HG03095 (cell line): ENCODE data around the gene DBN1.

Source experiments
- ATAC-seq: cut with Tn5 transposase; IDR thresholded peaks from one replicate; pipeline ENCODE4 v1.9.1; 2021; ENCODE audit warnings: moderate library complexity; ENCODE audit not compliant: unreplicated experiment

The DBN1 gene

DNA sequence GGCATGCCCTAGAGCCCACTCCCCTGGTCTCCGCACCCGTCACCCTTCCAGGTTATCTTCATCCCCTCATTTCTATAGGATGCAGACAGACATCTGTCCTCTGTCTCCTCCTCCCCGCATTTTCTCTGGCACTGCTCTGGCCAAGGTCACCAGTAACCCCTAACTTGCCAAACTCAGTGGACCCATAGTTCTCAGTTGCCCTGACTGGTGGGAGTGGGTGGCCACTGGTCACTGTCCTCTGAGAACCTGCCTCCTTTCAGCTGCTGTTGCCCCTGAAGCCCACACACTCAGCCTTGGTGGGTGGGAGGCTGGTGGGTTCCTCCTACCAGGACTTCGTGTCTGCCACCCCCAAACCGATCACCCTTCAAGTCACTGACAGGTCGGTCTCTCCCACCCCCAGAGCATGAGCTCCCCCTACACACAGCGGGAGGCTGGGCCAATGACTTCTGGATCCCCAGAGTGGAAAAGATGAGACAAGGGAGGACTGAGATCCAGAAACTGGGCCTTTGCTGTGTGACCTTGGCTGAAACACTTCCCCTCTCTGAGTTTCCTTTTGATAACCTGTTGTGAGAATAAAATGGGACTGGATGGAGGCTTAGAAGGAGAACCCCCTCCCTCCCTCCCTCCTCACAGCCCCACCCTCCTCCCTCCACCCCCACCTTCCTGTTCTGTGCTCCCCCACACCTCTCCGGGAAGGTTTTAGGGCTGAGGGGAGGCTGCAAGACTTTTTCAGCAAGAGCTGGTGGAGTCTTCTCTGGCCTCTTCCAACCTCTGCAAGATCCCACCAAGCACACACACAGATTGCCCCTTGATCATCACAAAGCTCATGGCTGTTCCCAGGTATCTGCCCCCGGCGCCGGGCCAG, 2.4 kb upstream of the DBN1 start:
- no peak for ATAC-seq

DNA sequence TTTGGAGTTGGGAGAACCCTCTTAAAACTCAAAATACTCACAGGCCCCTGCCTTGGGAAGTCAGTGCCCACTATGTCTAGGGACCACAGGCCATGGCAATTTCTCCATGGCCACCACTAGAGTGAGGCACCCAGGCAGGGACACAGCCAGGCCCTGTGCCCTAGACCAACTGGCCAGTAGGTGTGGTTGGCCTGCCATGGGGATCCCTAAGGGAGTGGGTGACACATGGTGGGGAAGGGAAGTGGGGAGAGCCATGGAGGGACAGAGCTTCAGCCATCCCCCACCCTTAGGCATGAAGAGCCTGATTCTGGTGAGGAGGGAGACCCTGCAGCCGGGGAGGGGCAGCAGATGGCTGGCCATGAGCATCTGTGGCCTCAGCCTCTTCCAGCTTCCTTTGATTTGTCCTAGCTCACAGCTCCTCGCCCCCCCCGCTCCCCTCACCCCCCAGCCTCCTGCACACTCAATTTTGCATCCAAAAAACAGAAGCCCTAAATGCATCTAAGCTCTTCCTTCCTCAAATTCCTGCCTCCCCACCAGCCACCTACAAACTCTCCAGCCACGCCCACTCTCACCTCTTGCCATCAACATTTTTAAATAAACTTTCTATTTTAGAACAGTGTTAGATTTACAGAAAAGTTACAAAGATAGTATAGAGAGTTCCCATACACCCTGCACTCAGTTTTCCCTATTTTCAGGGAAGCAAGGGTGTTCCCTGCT, 1.6 kb upstream of the DBN1 start:
- no peak for ATAC-seq

DNA sequence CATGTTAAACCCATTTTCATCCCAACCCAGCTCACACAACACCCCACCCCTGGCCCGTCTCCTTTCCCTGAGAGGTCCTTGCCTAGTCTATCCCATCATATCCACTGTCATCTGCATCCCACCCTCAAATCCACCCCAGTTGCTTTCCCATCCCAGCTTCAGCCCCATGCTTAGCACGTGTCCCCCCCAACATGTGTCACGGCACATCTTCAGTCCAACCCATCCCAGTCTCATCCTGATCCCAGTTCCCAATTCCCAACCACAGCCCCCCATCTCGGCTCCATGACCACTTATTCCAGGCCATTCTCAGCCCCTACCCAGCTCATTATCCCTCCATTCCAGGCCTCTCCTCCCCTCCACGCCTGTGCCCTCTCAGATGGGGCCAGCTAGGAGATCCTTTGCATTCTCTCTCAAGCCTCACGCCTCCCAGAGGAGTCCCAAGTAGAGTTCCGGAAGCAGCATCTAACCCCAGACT, 605 bp upstream of the DBN1 start:
- no peak for ATAC-seq

DNA sequence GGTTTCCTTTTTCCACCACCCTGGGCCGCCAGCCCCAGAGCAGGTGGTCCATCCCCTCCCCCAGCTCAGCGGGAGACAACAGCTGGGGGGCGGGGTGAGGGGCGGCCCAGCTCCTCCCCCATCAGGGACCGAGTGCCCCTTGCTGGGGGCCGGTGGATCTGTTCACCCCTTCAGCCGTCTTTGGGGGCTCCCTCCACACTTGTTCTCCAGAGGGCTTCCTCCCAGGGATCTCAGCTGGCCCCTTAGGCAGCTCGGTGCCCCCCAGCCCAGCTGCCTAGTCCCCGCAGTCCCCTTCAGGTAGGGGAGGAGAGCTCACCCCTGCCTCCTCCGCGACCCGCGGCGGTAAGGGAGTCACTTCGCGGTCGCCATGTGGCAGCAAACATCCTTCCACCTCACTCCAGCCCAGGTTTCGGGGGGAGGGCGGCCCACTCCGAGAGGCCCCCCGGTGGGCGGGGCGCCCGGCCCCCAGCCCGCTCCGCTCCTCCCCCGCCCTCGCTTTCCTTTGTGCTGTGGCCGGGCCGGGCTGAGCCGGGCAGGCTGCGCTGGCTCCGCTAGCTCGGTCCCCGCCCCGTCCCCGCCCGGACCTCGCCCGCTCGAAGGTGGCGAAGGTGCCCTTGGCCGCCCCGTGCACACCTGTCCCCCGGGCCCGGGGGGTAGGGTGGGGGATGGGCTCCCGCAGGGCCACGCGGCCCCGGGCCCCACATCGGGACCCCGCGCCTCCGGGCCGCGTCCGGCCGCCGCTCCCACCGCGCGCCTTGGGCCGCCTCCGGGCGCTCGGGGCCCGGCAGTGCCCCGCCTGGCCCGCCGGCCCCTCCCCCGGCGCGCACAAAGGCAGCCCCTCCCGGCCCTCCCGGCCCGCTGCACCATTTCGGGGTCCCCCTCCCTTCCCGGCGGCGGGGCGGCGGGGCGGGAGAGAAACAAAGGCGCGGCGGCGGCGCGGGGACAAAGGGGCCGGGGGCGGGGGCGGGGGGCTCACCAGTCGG, 683 bp downstream of the DBN1 start:
- no peak for ATAC-seq

DNA sequence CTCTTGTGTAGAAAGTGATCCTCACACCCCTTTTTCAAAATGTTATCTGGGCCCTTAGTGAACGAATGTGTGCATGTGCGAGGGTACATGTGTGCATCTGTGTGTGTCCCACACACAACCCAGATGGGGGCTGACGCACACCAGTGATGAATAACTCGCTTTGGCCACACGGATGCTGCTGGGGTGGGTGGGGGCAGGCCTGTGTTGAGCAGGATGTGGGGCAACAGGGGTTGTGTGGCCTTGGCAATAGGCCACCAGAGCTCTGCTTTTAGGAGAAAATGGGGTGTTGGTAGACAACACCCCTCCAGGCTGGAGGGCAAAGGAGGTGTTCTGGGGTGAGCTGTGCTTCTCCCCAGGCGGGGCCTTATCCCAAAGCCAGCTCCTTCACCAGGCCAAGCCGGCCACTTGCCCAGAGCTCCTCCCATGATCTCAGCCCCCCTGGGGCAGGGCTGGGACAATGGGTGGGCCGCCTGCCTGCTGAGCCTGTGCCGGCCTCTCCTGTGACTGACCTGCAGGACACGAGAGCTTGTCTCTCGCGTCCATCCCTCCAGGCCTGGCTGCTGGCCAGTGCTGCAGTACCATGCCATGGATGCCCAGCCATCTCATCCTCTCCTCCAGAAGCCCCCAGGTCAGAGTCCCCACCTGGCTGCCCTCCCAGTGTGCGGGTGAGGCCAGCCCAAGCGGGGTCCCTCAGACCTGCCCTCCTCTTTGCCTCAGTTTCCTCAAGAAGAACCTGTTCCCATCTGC, 1.7 kb downstream of the DBN1 start:
- ATAC-seq = no peak

DNA sequence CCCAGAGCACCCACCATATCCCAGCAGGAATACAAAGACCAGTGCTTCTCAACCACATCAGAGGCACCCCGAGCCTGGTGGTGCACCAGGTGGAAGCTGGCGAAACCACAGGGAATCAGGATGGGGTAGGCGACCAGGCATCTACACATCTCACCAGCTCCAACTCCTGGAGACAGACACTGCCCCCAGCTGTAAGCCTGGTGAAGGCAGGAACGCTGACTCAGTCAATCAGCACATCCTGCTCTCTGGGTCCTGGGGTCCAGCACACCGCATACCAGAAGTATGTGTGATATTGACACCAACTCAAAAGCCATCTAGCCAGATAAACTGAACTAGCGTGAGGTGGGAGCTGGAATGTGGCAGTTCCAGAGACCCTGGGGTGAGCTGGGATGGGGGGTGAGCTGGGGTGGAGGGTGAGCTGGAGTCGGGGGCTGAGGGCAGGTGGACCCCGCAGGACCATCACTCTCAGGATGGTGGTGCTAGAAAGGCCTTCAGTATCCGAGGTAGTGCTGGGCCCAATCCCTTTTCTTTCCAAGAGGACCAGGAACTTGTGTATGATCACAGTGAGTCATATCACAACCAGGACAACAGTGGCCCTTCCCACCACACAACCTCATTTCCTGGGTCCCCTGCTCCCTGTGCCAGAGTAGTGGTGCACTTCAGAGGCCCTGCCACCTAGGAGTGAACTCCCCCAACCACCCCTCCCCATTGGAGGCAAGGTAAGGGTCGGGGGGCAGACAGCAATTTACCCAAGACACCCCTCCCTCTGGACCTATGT, 2.5 kb downstream of the DBN1 start:
- ATAC-seq = no peak

DNA sequence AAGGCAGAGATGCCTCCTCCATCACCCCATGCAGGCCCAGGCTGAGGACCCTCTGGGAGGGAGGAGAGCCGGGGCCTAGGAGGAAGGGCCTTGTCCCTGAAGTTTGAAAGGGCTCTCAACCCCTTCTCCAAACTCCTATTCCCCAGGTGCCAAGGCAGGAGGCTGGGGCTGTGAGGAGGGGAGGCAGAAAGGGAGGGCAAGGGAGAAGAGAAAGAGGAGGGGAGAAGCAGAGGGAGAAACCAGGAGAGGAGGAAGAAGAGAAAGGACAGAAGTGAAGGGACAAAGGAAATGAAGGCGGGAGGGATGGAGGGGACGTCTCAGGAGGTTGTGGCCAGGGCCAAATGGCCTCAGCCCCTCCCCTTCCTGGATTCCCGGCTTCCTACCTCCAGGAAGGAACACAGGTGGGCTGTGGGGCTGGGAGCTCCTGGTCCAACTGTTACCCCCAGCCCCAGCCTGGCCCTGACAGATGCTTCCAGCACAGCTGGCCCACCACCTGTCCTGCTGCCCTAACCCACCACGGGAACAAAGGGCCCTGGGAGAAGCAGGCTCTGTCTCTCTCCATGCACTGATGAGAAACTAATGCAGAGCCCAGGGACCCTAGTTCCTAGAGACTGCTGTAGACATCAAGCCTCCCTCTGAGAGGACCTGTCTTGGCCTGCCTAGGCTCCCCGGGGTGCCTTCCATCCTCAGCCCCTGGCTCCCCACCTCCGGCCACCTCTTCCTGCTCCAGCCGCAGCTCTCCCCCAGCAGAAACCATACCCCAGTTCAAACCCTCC, 3.5 kb downstream of the DBN1 start:
- no peak for ATAC-seq

DNA sequence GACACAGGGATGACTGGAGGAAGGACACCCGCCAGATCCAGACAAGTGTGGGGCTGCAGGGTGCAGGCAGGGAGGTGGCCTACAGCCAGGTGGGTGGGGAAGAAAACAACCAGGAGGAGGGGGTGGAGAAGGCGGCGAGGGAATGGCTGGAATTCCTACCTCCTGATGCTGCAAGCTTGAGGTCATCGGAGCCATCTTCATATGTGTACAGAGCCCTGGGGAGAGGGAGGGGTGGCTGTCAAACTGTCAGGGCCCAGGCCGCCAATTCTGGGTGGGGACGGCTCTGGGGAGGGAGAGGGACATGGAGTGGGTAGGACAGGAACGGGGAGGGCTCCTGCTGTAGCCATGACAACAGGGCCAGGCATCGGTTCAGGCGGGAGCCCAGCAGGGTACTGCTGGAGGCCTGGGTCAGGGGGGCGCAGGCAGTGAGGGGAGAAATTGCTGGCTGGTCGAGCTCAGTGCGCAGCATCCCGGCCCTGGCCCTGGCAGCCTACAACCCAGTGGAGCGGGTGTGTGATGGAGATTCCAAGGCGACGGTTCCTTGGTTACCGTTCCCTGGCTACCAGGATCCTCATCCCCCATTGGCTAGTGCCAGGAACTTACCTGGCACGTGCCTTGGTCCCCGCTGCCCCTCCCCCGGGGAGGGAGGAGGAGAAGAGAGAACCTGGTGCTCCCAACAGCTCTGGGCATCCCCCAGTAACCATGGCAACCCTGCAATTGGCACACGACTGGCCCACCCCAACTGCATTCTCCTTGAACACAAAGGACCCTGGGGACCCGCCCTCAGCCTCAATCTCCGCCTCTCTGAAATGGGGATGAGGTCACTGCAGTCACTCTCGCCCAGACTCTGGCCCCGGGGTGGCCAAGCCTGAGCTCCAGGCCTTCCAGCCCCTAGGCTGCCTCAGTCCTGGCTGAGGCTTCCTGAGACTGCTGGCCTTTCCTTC, 4.5 kb downstream of the DBN1 start:
- no peak for ATAC-seq

DNA sequence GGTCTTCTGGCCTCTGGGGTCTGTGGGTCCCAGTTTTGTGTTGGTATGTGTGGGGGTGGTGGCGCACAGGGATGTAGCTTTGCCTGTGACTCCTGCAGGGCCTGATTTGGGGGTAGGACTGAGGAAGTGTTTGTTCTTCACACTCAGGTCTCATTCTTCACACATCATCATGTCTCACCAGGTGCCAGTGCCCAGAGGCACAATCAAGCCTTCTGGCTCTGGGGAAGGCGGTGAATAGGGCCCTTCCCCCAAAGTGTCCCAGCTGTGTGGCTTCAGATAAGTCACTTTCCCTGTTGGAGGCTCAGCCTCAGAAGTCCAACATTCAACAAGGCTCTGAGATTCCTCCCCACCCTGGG, 5.1 kb downstream of the DBN1 start:
- ATAC-seq = no peak

DNA sequence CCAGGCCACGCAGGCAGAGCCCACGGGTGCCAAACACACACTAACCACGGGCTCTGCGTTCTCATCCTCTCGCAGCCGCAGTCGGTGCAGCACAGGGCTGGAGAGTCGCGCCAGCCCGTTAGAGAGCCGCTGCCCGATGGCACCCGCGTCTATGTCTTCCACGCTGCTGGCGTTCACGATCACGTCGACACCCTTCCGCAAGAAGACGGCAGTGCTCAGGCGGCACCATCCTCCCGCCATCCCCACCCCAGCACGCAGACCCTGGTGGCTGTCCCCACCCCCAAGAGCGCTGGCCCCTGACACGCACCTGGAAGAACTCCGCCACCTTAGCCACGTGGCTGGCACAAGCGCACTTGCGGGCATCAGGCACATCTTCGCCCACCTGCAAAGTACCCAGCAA, 6.0 kb downstream of the DBN1 start:
- ATAC-seq = no peak

DNA sequence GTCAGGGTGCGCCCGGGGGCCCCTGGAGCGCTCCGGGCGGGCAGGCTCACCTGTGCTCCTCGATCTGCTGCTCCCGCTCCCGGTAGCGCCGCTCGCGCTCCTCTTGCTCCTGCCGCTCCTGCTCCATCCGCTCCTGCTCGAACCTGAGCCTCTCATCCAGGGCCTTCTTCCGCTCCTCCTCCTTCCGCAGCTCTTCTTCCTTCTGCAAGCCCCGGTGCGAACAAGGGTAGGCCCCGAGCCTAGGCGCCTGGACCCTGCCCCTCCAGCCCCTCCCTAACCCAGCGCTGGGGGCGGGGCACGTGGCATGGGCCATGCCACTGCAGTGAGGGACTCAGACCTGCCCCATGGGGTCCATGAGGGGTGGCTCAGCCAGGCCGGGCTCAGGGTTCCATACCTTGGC, 6.6 kb downstream of the DBN1 start:
- no peak for ATAC-seq

DNA sequence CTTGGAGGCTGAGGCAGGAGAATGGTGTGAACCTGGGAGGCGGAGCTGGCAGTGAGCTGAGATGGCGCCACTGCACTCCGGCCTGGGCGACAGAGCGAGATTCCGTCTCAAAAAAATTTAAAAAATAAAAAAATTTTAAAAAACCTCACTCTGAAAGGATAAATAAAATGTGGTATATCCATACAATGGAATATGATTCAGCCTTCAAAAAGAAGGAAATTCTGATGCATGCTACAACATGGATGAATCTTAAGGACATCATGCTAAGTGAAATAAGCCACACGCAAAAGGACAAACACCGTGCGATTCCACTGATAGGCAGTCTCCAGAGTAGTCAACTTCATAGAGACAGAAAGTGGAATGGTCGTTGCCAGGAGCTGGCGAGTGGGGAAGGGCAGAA, 8.4 kb downstream of the DBN1 start:
- ATAC-seq = no peak

DNA sequence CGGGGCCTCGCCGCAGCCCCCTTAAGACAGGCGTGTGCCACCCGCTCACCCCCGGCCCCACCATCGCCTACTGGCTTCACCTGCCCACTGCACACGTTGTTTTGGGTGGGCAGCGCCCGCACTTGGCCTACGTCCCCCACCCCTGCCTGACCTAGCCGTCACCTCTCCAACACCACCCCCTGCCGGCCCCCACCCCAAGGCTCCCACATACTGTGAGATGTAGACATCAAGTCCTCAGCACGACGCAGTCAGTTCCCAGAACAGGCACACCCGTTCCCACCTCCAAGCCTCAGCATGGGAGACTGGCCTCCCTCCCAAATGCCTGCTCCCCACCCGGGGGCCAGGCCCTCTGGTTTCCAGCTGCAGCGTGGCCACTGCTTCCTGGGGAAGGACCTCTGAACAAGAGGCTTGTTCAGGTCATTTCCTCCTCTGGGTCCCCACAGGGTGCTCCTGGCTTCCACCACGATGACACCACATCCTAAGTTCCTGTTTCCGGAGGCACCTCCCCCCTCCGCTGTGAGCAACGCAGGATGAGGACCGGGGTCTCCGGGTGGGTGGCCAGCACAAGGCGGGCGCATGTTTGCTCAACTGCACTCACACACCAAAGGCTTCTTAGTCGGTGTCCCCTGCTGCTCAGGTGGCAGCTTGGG, 11.3 kb downstream of the DBN1 start:
- ATAC-seq = no peak

DNA sequence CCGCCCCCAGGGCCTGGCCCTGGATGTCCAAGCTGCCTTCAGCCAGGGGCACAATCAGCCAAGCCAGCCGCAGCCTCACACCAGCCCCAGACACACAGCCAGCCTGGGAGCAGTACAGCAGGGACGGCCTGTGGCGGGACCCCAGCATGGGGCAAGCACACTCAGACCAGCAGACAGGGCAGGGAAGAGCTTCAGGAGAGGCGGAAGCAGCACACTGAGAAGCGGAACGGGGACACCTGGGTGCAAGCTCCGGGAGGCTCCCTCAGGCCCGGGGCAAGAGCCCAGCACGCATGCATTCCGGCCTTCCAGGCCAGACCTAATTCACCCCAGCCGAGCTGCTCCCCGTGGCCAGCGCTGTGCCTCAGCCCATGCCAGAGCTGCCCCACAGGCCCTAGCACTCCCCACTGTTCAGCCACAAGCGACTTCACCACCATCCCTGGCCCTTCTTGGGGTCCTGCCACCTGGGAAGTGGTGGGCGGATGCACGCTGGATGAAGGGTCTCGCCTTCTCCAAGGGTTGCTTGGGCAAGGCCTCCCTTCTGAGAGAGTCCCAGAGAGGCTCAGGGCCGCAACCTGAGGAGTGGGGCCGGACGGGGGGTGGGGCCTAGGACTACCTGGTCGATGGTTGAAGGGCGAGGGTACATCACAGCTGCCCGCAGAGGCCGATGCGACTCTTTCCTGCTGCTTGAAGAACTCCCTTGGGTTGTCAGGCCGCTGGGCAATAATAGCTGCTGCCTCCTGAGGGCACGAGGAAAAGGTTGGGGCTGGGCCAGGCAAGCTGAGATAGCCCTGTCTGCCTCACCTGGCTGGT, 13.4 kb downstream of the DBN1 start:
- no peak for ATAC-seq

DNA sequence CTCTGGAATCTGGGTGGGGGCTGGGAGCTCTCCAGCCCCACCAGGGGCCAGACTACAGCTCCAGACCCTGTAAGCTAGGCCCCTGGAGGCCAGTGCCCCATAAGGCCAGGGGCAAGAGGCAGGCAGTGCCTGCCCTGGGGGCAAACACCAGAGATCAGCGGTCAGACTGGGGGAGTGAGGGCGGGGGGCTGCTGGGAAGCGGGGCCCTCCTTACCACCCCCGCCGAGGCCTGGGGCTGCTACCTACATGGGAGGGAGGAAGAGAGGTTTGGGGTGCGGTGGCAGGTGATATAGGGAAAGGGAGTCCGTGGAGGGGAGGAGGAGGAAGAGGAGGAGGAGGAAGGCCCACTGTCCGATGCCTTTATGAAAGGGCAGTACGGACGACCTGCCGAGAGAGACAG, 14.1 kb downstream of the DBN1 start:
- no peak for ATAC-seq

DNA sequence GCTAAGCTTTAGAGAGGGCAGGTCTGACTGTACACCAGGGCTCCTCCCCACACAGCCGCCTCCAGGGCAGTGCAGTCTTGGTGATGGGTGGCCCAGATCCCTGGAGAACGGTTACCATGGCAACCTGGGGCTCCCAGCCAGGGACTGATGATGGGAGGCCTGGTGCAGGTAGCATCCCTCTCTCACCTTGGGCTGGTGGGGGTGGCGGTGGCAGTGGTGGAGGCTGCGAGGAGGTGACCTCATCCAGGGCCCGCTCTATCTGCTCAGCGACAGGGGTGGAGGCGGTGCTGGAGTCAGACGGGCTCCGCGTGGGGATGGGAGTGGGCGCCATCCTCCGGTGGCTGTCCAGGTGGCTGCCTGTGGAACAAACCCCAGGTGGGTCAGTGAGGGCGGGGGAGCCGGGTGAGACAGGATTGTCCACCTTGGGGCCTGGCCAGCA, 14.5 kb downstream of the DBN1 start:
- ATAC-seq = no peak
